HG02884 (cell line): ENCODE data around the gene FAM181B.
A peak's percentile ranks its signal among the peaks of the same experiment; 100 is the strongest.

Source experiments
- ATAC-seq: cut with Tn5 transposase; IDR thresholded peaks from one replicate; pipeline ENCODE4 v1.9.1; 2021; ENCODE audit warnings: mild to moderate bottlenecking, moderate library complexity; ENCODE audit not compliant: unreplicated experiment

The FAM181B gene, protein sequence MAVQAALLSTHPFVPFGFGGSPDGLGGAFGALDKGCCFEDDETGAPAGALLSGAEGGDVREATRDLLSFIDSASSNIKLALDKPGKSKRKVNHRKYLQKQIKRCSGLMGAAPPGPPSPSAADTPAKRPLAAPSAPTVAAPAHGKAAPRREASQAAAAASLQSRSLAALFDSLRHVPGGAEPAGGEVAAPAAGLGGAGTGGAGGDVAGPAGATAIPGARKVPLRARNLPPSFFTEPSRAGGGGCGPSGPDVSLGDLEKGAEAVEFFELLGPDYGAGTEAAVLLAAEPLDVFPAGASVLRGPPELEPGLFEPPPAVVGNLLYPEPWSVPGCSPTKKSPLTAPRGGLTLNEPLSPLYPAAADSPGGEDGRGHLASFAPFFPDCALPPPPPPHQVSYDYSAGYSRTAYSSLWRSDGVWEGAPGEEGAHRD

DNA sequence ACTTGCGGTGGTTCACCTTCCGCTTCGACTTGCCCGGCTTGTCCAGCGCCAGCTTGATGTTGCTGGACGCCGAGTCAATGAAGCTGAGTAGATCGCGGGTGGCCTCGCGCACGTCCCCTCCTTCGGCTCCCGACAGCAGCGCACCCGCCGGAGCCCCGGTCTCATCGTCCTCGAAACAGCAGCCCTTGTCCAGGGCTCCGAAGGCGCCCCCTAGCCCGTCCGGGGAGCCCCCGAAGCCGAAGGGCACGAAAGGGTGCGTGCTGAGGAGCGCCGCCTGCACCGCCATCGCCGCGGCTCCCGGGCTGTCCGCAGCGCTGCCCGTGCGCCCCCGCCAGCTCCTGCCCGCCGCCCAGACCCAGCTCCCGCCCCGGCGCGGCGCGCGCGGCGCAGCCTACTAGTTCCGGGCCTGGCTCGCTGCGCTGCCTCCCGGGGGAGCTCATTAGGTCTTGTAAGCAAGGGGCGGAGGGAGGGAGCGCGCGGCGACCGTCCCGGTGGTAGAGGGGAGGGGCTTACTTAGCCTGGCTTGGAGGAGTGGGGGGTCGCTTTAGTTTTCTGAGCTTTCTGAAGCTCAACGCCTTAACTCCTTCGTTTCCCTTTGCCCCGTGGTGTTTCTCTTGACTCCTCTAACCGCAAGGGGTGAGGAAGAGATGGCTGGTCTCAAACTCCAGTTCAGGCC is at the start of gene FAM181B:
Gene FAM181B (minus strand): TSS at position 421 of the 676 bp plus-strand sequence. CDS start 135 bp downstream, at position 286.
- no peak for ATAC-seq

DNA sequence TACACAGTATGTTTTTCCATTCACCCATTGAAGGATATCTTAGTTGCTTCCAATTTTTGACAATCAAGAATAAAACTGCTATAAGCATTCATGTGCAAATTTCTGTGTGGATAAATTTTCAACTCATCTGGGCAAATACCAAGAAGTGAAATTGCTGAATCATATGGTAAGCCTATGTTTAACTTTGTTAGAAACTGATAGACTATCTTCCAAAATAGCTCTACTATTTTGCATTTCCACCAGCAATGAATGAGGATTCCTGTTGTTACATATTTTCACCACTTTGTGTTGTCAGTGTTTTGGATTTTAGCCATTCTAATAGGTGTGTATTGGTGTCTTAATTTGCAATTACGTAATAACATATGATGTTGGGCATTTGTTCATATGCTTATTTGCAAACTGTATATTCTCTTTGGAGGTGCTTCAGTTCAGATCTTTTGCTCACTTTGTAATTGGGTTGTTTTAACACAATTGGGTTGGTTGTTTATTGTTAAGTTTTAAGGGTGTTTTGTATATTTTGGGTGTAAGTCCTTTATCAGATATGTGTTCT is 49.2 kb upstream of the FAM181B start:
- ATAC-seq = no peak

DNA sequence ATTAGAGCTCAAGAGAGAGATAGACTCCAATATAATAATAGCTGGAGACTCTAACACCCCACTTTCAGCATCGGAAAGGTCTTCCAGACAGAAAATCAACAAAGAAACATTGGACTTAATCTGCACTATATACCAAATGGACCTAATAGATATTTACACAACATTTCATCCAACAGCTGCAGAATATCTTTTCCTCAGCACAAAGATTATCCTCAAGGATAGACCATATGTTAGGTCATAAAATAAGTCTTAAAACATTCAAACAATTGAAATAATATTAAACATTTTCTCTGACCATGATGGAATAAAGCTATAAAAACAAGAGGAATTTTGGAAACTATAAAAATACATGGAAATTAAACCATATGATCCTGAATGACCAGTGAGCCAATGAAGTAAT is 45.1 kb upstream of the FAM181B start:
- ATAC-seq = no peak

DNA sequence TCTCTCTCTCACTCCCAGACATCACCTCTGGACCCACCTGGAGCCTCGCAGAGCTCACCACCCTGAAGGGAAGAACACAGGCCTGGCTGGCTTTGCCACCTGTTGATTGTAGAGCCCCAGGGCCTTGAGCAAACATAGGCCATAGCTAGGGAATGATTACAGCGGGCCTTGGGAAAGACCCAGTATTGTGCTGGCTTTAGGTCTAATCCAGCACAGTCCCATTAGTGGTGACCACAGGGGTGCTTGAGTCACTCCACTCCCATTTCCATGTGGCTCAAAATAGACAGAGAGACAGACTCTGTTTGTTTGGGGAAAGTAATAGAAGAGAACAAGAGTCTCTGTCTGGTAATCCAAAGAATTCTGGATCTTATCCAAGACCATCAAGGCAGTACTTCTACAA is 42.7 kb upstream of the FAM181B start:
- ATAC-seq = no peak

DNA sequence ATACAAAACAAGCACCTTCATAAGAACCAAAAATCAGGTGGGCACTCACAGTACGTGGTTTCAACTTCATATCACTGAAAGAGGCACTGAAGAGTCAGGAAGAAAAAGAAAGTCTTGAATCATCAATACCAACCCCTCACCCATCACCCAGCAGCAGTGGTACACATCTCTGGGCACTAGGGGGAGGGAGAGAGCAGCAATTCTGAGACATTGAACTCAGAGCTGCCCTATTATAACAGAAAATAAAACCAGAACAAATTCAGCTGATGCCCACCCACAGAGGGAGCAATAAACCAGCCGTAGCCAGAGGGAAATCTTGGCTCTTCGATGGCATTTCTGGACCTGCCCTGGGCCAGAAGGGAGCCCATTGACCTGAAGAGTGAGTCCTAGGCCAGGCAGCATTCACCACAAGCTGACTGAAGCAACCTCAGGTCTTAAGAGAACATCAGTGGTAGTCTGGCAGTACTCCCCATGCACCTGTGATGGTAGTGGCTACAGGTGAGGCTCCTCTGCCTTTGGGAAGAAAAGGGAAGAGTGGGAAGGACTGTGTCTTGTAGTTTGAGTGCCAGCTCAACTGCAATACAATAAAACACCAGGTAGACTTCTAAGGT is 42.2 kb upstream of the FAM181B start:
- ATAC-seq = peak; percentile 96

DNA sequence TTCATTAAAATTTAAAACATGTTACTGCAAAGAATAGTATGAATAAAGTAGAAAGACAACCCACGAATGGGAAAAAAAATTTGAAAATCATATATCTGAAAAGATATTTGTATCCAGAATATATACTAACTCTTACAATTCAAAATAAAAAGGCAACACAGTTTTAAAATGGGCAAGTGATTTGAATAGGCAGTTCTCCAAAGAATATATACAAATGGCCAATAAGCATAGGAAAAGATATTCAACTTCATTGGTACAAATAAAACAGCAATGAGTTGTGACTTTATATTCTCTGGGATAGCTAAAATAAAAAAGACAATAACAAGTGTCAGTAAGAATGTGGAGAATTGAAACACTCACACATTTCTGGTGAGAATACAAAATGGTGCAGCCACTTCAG is 41.6 kb upstream of the FAM181B start:
- ATAC-seq = no peak

DNA sequence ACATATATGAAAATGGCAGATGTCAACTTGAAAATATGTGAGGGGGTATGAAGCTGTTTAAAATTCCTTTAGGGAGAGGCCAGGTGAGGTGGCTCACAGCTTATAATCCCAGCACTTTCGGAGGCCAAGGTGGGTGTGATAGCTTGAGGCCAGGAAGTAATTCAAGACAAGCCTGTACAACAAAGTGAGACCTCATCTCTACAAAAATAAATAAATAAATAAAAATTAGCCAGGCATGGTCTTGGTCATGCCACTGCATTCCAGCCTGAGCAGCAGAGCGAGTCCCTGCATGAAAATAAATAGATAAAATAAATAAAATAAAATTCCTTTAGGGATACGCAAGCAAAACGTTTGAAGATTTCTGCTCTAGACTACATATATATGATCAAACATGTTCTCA is 38.1 kb upstream of the FAM181B start:
- no peak for ATAC-seq

DNA sequence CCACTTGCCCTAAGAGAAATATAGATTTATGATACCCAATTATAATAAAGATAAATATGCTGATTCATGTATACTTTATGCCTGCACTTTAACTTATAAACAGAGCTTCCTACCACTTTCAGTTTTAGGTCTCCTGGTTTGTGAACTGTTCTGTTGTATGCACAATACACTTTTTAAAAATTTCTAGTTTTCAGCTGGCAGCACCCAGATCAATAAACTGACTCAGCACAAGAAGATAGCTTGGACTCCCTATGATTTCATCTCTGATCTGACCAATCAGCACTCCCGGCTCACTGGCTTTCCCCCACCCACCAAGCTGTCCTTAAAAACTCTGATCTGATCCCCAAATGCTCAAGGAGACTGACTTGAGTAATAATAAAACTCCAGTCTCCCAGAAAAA is 33.5 kb upstream of the FAM181B start:
- no peak for ATAC-seq

DNA sequence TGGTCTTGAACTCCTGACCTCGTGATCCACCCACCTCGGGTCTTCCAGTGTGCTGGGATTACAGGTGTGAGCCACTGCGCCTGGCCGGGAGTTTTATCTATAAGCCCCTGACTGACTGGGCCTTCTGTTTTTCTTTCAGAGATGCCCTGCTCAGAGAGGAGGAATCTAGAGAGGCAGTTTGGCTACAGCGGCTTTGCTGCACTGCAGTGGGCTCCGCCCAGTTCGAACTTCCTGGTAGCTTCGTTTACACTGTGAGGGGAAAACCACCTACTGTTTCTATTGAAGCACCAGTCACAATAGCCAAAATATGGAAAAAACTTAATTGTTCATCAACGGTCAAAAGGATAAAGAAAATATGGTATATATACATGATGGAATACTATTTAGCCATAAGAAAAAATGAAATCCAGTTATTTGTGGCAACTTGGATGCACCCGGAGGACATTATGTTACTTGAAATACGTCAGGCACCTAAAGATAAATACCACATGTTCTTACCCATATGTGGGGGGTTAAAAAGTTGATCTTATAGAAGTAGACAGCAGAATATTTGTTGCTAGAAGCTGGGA is 31.9 kb upstream of the FAM181B start:
- ATAC-seq = no peak

DNA sequence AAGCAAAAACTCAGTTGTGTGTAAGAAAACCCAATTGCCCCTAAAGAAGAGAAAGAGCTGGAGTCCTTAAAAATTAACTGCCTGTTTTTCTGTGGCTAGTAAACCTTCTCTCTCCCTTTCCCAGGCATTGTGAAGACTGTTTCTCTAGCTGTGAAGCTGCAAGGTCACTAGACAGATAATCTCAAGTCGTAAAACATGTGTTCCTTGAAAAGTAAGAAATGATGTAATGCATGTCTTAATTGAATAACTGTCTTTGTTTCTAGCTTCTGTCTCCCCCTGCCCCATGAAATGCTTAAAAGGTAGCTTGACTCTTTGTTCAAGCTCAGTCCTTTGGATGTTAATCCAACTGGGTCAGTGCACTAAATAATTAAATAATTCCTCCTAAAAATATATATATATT is 29.5 kb upstream of the FAM181B start:
- no peak for ATAC-seq

DNA sequence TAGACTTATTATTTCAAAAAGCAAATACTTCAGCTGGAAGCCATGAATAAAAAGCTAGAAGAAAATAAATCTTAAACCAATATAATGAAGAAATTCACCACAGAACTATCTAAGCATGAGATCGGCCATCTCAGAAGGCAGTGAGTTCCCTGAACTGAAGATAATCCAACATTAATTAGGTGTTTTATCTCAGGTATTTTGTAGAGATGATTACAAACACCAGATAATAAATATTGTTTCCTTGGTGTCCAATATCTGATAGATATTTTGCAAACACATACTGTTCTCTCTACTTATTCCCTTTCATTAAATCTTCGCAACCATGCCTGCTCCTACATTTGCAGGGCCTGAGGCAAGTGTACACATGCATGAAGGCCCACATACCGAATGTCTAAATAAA is 26.0 kb upstream of the FAM181B start:
- ATAC-seq = no peak

DNA sequence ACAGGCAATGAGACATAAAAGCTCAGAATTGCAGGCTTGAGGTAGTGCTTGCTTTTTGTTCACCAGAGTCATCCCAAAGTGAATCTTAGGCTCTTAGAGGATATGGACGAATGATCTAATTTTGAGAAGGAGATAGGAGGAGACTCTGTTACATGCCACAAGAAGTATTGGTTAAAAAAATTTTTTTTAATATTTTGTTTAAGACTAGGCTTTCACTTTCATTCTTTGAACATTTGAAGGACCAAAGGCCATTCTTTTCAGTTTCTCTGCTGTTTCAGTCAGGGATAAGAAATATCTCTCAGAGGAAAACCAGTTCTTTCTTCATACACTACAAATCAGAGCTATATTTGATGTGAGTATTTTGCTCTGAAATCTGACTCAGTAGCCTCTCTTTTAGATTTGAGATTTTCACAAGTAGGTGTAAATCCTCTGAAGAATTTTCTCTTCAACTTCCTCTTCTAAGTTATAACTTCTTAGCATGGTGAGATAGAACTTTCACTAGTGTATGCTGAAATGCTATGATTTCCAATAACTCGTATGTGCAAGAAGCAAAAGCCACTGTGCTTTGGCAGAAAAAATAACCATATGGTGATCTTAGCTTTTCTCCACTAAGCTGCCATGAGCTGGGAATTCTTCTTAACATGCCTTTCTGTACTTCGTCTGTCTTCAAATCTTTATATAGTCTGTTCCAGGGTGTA is 24.1 kb upstream of the FAM181B start:
- ATAC-seq = no peak

DNA sequence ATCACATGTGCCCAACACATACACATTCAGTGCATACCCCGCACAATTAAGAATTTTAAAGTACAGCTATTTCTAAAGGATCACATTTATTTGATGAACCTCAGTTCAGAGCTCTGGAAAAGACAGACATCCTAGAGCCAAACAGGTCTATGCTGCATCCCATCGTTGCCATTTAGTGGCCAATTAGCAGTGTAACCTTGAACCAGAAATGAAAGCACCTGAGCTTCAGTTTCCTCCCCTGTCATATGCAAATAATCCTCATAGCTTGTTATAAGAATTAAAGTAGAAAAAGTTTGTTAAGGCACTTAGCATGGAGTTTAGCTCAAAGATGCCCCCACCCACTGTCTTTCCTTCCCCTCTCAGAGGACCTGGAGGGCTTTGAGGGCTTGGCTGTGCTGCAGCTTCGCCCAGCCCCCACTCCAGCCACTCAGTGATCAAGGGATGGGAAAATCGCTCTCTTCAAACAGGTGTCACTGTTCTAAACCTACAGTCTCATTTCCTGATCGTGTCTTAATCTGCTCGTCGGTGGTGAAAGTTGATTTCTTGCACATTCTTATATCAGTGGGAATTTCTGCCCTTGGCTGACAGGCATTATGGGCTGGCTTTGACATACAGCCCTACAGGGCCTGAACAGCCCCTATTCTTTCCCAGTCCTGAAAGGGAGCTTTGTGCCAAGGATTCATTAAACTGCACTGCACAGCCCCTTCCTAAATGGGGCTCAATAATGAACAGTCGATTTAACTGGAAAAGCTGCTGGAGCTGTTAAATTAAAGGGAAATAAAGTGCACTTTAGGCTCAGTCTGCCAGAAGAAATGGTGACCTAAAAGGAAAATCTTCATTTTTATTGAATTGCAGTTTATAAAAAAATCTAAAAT is 23.3 kb upstream of the FAM181B start:
- no peak for ATAC-seq

DNA sequence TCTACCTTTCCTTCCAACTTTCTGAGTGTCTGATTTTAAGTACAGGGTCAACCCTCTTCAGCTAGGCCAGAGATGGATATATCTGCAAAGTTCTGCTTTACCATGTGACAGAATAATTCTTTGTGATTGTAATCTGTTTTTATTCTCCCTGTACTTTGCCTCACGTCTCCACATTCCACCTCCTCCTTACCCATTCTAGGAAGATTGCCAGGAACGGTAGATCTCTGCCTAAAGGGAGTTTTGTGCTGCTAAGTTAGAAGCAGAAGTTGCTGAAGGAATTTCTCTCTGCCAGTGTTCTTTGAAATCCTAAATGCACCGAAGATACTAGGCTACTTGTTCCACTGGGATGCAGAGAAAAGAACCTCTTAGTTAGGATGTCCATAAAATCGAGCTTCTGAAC is 20.7 kb upstream of the FAM181B start:
- ATAC-seq = no peak

DNA sequence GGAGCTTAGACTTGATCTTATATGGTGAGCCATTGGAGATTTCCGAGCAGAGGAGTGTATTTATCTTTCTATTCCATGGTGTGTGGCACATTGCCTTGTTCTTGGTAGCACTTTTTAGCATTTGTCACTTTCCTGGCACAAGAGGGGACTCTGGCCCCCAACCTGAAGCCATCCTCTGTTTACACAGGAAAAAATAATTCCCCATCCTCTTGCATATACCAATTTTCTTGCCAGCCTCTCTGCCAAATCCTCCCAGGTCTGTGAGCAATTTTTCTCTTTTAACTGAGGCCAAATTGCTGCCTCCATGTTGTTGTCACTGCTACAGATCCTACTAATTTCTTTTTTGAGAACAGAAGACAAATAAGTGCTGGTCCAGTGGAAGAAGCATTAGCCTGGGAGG is 20.3 kb upstream of the FAM181B start:
- ATAC-seq = no peak

DNA sequence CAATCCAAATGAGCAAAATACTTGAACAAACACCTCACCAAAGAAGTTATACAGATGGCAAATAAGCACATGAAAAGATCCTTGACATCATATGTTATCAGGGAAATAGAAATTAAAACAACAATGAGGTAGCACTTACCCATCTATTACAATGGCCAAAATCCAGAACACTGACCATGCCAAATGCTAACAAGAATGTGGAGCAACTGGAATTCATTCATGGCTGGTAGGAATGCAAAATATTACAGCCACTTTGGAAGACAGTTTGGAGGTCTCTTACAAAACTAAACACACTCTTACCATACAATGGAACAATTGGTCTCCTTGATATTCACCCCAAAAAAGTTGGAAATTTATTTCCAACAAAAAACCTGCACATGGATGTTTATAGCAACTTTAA is 19.1 kb upstream of the FAM181B start:
- no peak for ATAC-seq

DNA sequence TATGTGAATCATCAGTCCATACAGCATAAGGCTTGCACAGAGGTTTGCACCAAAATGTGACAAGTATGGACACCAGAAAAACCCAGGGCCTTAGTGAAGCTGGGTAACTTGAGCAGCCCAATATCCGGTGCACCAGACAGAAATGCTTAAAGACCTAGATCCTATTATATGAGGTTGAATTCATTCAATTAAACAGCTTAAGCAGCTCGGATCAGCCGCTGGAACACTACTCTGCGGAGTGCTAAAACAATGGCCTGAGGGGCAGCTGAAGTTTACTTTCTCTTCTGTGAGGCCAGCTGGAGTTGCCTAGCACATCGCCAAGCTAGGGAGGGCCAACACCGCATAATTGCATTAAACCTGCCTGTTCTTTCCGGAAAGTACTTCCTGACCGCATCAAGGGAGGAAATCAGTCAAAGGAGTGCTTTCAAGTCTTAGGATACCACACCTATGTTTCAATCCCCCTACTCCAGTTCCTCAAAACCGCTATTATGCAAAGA is 17.0 kb upstream of the FAM181B start:
- ATAC-seq = no peak

DNA sequence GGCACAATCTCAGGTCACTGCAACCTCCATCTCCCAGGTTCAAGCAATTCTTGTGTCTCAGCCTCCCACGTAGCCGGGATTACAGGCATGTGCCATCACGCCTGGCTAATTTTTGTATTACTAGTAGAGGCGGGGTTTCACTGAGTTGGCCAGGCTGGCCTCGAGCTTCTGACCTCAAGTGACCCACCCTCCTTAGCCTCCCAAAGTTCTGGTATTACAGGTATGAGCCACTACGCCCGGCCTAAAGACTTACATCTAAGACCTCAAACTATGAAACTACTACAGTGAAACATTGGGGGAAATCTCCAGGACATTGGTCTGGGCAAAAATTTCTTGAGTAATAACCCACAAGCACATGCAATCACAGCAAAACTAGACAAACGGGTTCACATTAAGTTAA is 13.8 kb upstream of the FAM181B start:
- ATAC-seq = no peak

DNA sequence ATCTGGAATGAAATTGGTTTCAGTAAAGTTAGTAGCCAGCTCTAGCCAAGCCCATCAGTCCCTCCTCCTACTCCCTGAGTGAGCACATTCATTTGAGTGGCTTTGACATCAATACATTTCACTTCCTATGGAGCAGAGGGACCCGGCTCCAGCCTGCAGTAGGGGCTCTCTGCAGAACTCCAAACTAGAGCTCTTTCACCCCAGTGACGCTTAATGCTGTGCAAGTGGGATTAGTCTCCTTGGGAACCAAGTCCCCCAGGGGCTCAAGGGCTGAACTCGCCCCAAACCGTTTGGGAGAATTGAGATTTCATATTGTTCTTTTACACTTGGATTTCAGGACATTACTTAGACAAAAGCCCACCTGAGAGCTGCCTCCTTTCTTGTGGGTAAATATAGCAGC is 4.4 kb upstream of the FAM181B start:
- no peak for ATAC-seq

DNA sequence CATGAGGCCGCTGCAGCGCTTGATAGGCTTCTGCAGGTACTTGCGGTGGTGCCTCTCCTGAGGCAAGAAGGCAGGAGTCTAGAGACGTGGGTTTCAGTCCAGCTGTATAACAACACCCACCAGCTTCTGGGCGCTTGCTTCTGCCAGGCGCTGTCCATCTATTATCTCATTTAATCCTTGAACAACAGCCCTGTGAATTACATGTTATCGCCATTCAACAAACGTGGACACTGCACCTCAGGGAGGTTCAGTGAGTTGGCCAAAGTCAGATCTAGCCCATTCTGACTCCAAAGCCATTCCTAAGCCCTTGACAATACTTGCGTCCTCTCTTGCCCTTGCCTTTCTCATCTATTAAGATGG is 436 bp upstream of the FAM181B start:
- ATAC-seq = no peak
